Ascending aorta (tissue), 2 donors: ENCODE measurements around the gene GLMN. TPM values are rescaled to one million over a fixed set of nuclear protein-coding genes. Genes with fewer than 3 reads are reported as not detected.
"Not testable (repeated sequence)": the region's sequence is repeated elsewhere in the genome, so short reads cannot be mapped to it uniquely, and the experiment has no call there.

Experiments used
- DNase-seq, 2 donors: peaks; one replicate each; pipeline ENCODE4 v3.0.0-alpha.2; 2019; ENCODE audit warnings: low spot score in 2 of 2
- H3K27ac ChIP-seq, 2 donors: fragments of 200-600 bp; sonication (generic); one replicate each; pipeline ENCODE4 v1.5.1; 2016 to 2017; ENCODE audit warnings: mild to moderate bottlenecking in 1 of 2
- H3K27me3 ChIP-seq: fragments of 200-600 bp; sonication (generic); one replicate; pipeline ENCODE4 v1.5.1; 2017
- H3K36me3 ChIP-seq, 2 donors: fragments of 200-600 bp; sonication (generic); one replicate each; pipeline ENCODE4 v1.5.1; 2016
- H3K4me1 ChIP-seq, 2 donors: fragments of 200-600 bp; sonication (generic); one replicate each; pipeline ENCODE4 v1.5.1; 2016 to 2017; ENCODE audit warnings: mild to moderate bottlenecking in 1 of 2
- H3K4me3 ChIP-seq, 2 donors: fragments of 200-600 bp; sonication (generic); one replicate each; pipeline ENCODE4 v1.5.1; 2016 to 2017; ENCODE audit warnings: mild to moderate bottlenecking in 1 of 2
- H3K9me3 ChIP-seq, 2 donors: fragments of 200-600 bp; sonication (generic); one replicate each; pipeline ENCODE4 v1.5.1; 2016
- intact Hi-C: fragments of 100-400 bp; cut with DNase I; formaldehyde crosslinking; loops from one replicate; pipeline ENCODE4 v1.15.1; 2023
- total RNA-seq: library from RNA; depleted of rRNA; stranded (reverse); fragments of >200 nt; gene quantifications from one replicate; pipeline ENCODE4 v1.1.0, GENCODE V29; 2016
- TF ChIP-seq, protein P1 (sequence below), 3 experiments: fragments of 200-600 bp in 2 of 3; fragments of 450-650 bp in 1 of 3; sonication (generic) in 2 of 3; IDR thresholded peaks; one replicate each; pipeline ENCODE4 v1.5.1; 2016 to 2019; ENCODE audit warnings: antibody characterized with exemption in 3 of 3, mild to moderate bottlenecking in 1 of 3, moderate library complexity in 1 of 3

Gene GLMN
- total RNA-seq, 1 donor from 2014 or later, result 9.8 TPM

- no peaks in the 10 kb centered on the region for H3K27me3 ChIP-seq
- H3K4me1 ChIP-seq, result peaks cover 0 to 14% of the 10 kb centered on the region in 2 donors
- TF ChIP-seq, protein P1, sequence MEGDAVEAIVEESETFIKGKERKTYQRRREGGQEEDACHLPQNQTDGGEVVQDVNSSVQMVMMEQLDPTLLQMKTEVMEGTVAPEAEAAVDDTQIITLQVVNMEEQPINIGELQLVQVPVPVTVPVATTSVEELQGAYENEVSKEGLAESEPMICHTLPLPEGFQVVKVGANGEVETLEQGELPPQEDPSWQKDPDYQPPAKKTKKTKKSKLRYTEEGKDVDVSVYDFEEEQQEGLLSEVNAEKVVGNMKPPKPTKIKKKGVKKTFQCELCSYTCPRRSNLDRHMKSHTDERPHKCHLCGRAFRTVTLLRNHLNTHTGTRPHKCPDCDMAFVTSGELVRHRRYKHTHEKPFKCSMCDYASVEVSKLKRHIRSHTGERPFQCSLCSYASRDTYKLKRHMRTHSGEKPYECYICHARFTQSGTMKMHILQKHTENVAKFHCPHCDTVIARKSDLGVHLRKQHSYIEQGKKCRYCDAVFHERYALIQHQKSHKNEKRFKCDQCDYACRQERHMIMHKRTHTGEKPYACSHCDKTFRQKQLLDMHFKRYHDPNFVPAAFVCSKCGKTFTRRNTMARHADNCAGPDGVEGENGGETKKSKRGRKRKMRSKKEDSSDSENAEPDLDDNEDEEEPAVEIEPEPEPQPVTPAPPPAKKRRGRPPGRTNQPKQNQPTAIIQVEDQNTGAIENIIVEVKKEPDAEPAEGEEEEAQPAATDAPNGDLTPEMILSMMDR (IDR thresholded peaks at IDR 0.05), result peak in 2 of 3 experiments; percentile 10 to 27
- intact Hi-C loops, result loop anchor here (2.0 to 10.0 kb wide), 3 partner anchors 216 to 797 kb away; partner anchors contain the start of genes BTBD8, CDC7 and RPL5
- DNase-seq, result no peak
- peak overlapping the region; percentile 92 to 96 for H3K4me3 ChIP-seq
- H3K9me3 ChIP-seq, result no peaks in the 10 kb centered on the region
- H3K36me3 ChIP-seq, result peaks cover 0 to 2% of the 10 kb centered on the region in 2 donors
- H3K27ac ChIP-seq, result peak overlapping the region; percentile 95 to 96
Measured at GRCh38 chr1:92298213-92298572, 594 bp downstream of the GLMN start.

DNA sequence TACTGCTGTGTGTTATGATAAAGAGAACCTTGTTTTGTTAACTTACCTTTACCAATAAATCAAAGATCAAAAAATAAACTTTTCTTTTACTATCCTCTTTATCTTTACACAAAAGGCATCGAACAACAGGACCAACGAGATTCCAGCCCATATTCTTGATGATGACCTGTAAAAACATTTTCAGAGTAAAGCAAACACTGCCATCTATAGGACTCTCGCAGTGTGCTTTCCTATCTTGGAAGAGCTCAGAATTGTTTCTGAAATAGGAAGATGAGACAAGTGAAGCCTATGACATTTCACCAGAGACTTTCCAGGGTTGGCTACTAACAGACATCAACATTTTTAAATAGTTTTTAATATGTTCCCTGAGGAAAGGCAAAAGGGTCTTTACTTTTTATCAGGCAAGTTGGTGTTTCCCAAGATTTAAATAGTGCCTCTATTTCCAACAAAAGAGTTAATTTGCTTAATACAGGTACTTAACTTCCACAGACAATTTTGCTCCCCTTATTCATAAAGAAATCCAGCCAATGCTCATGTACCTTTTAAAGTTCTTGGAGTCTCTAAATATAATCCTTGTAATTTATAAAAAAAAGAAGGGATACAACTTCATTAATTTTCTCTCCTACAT, 7.3 kb downstream of the GLMN start:
- no peak overlapping the region for H3K4me3 ChIP-seq
- H3K9me3 ChIP-seq, result no peaks in the 10 kb centered on the region
- DNase-seq, result no peak
- no peaks in the 10 kb centered on the region for H3K27me3 ChIP-seq
- intact Hi-C loops, result loop anchor here (10.0 kb wide), 1 partner anchor 543 kb away; the partner anchor contains the start of gene RPL5
- peaks cover 17 to 22% of the 10 kb centered on the region in 2 donors for H3K36me3 ChIP-seq
- H3K4me1 ChIP-seq, result no peaks in the 10 kb centered on the region
- TF ChIP-seq, protein P1 (IDR thresholded peaks at IDR 0.05), result peak in 2 of 3 experiments; percentile 36 to 59
- no peak overlapping the region for H3K27ac ChIP-seq

- H3K27me3 ChIP-seq, H3K4me1 ChIP-seq, H3K9me3 ChIP-seq, H3K4me3 ChIP-seq, intact Hi-C loops, H3K27ac ChIP-seq, DNase-seq: not testable (repeated sequence)
- H3K36me3 ChIP-seq, result peaks cover 5 to 26% of the 10 kb centered on the region in 2 donors
Measured at GRCh38 chr1:92281411-92281810, 17.4 kb downstream of the GLMN start.

DNA sequence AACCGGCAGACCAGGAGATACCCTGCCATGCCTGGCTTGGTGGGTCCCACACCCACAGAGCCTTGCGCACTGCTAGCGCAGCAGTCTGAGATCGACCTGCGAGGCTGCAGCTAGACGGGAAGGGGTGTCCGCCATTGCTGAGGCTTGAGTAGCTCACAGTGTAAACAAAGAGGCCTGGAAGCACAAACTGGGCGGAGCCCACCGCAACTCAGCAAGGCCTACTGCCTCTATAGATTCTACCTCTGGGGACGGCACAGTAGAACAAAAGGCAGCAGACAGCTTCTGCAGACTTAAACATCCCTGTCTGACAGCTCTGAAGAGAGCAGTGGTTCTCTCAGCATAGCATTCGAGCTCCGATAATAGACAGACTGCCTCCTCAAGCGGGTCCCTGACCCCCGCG, 19.0 kb downstream of the GLMN start:
- H3K4me3 ChIP-seq, H3K27ac ChIP-seq, intact Hi-C loops, DNase-seq, H3K4me1 ChIP-seq, H3K27me3 ChIP-seq, H3K9me3 ChIP-seq: not testable (repeated sequence)
- H3K36me3 ChIP-seq, result peaks cover 0 to 29% of the 10 kb centered on the region in 2 donors

- DNase-seq, result no peak
- no peaks in the 10 kb centered on the region for H3K4me1 ChIP-seq
- TF ChIP-seq, protein P1 (IDR thresholded peaks at IDR 0.05), result no peak
- no peaks in the 10 kb centered on the region for H3K27me3 ChIP-seq
- H3K4me3 ChIP-seq, result no peak overlapping the region
- no peak overlapping the region for H3K27ac ChIP-seq
- intact Hi-C loops, result no loop called here
- no peaks in the 10 kb centered on the region for H3K9me3 ChIP-seq
- H3K36me3 ChIP-seq, result peaks cover 0 to 29% of the 10 kb centered on the region in 2 donors
Measured at GRCh38 chr1:92277105-92277723, 21.6 kb downstream of the GLMN start.

GRCh38 chr1:92276082-92276481, 22.7 kb downstream of the GLMN start:
- H3K27ac ChIP-seq, result no peak overlapping the region
- no peaks in the 10 kb centered on the region for H3K4me1 ChIP-seq
- intact Hi-C loops, result no loop called here
- peaks cover 0 to 29% of the 10 kb centered on the region in 2 donors for H3K36me3 ChIP-seq
- TF ChIP-seq, protein P1 (IDR thresholded peaks at IDR 0.05), result no peak
- no peak overlapping the region for H3K4me3 ChIP-seq
- no peaks in the 10 kb centered on the region for H3K9me3 ChIP-seq
- DNase-seq, result no peak
- H3K27me3 ChIP-seq, result no peaks in the 10 kb centered on the region
